ENCODE data around the gene MRPL19. TPM values are rescaled to one million over a fixed set of nuclear protein-coding genes. Genes with fewer than 3 reads are reported as not detected.

Gene MRPL19
- total RNA-seq, 1 experiment from 2014 or later = 65.3 TPM

DNA sequence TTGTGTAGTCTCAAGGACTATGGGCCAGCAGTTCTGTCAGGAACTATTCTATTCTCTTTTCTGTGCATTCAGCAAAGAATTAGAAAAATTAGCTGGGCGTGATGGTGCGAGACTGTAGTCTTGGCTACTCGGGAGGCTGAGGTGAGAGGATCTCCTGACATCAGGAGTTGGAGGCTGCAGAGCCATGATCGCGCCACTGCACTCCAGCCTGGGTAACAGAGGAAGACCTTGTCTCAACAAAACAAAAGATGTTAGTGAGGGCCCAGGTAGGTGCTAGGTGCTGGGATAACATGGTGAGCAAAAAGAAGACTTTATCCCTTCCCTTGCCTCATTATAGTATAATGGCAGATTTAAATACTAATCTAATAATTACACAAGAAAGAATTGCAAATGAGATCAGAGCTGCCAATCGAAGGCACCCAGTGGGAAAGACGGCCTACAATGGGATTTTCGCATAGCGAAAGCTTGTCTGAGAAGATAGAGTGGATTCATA lies 447 bp upstream of the MRPL19 start:
- Histone ChIP-seq H3K4me1 (ENCODE audit: control insufficient read depth in 1 of 2, insufficient read depth in 2 of 2, low read length in 2 of 2) (peaks cover 6 to 14% of the 10 kb centered on the region in 2 experiments; a peak in 3 of 4 replicates), H3K9me3 (ENCODE audit: control insufficient read depth in 1 of 2, insufficient read depth in 1 of 2, low read depth in 1 of 2, low read length in 2 of 2) (no peaks in the 10 kb centered on the region), H3K79me2 (ENCODE audit: insufficient read depth, low read length) (peaks cover 43% of the 10 kb centered on the region), H3K9me2 (ENCODE audit: insufficient read depth) (no peaks in the 10 kb centered on the region), H3K4me2 (ENCODE audit: low read length) (peak overlapping the region; percentile 79), H3K27ac (ENCODE audit: low read depth, low read length) (peak overlapping the region; percentile 82), H3K4me3 (replicated peaks in 1 of 2; ENCODE audit: low read depth in 1 of 2, low read length in 2 of 2) (peak overlapping the region; percentile 73 to 79), H3K27me3 (ENCODE audit: insufficient read depth, low read length) (no peaks in the 10 kb centered on the region), H4K20me1 (ENCODE audit: insufficient read depth) (no peaks in the 10 kb centered on the region), H3K36me3 (ENCODE audit: control insufficient read depth in 1 of 2, insufficient read depth in 2 of 2, low read length in 2 of 2) (peaks cover 8 to 16% of the 10 kb centered on the region in 2 experiments; a peak in 3 of 4 replicates), H3K9ac (ENCODE audit: low read length) (peak overlapping the region; percentile 79), H2AFZ (ENCODE audit: low read depth, low read length, poor library complexity, severe bottlenecking) (peak overlapping the region; percentile 75)
- intact Hi-C loops (cut with micrococcal nuclease) = loop anchor here (2.0 kb wide), 1 partner anchor 65 kb away; the partner anchor contains the start of gene GCFC2
- ChIA-PET CTCF (interaction anchor here (1.0 to 2.4 kb wide), 3 partner anchors 18 to 71 kb away, joined by 3 to 7 read pairs (median 4); no protein-coding TSS in a partner anchor), POLR2A (interaction anchor here (1.0 kb wide), 1 partner anchor 23 kb away, joined by 3 read pairs; no protein-coding TSS in a partner anchor), RAD21 (ENCODE audit: low non-redundant PET in 1 of 2, low total read pairs in 2 of 2, uncharacterized antibody in 2 of 2, unreplicated experiment in 2 of 2) (no interaction called here)
- BruUV-seq (replicated peaks) = no TSS peak
- DNase-seq (ENCODE audit: low read depth, low spot score) (no peak), ATAC-seq (peak; percentile 30)
- TF ChIP-seq SP1 (IDR thresholded peaks at IDR 0.05; ENCODE audit: low read depth) = no peak
- no peak for TF ChIP-seq CTCF (IDR thresholded peaks at IDR 0.05 in 2 of 3, conservative IDR thresholded peaks at IDR 0.05 in 1 of 3; ENCODE audit: borderline replicate concordance in 1 of 3, insufficient read depth in 1 of 3, low read depth in 2 of 3, low read length in 2 of 3)
- no peak for TF ChIP-seq TCF7L2 (IDR thresholded peaks at IDR 0.05; ENCODE audit: borderline replicate concordance, extremely low read depth, insufficient read depth, insufficient read length)

- RAD21 ChIA-PET (ENCODE audit: low non-redundant PET in 1 of 2, low total read pairs in 2 of 2, uncharacterized antibody in 2 of 2, unreplicated experiment in 2 of 2) = no interaction called here
- peak overlapping the region; percentile 79 for H3K4me2 ChIP-seq (ENCODE audit: low read length)
- intact Hi-C loops (cut with micrococcal nuclease) = loop anchor here (2.0 kb wide), 1 partner anchor 63 kb away; the partner anchor contains the start of gene GCFC2
- H4K20me1 ChIP-seq (ENCODE audit: insufficient read depth) = no peaks in the 10 kb centered on the region
- 0 out of 6 replicates have a peak, but pooled peaks of 1 of the 3 experiments have one; percentile 4 for TF ChIP-seq CTCF (IDR thresholded peaks at IDR 0.05 in 2 of 3, conservative IDR thresholded peaks at IDR 0.05 in 1 of 3; ENCODE audit: borderline replicate concordance in 1 of 3, insufficient read depth in 1 of 3, low read depth in 2 of 3, low read length in 2 of 3)
- no peak for TF ChIP-seq ELF1 (IDR thresholded peaks at IDR 0.05; ENCODE audit: borderline replicate concordance, low read depth)
- no peak overlapping the region for H2AFZ ChIP-seq (ENCODE audit: low read depth, low read length, poor library complexity, severe bottlenecking)
- DNase-seq (ENCODE audit: low read depth, low spot score) (no peak), ATAC-seq (no peak)
- H3K9me3 ChIP-seq (ENCODE audit: control insufficient read depth in 1 of 2, insufficient read depth in 1 of 2, low read depth in 1 of 2, low read length in 2 of 2) = no peaks in the 10 kb centered on the region
- no peaks in the 10 kb centered on the region for H3K27me3 ChIP-seq (ENCODE audit: insufficient read depth, low read length)
- no peaks in the 10 kb centered on the region for H3K9me2 ChIP-seq (ENCODE audit: insufficient read depth)
- H3K9ac ChIP-seq (ENCODE audit: low read length) = peak overlapping the region; percentile 79
- POLR2A ChIA-PET = no interaction called here
- peak overlapping the region; percentile 73 to 79 for H3K4me3 ChIP-seq (replicated peaks in 1 of 2; ENCODE audit: low read depth in 1 of 2, low read length in 2 of 2)
- H3K79me2 ChIP-seq (ENCODE audit: insufficient read depth, low read length) = peaks cover 48% of the 10 kb centered on the region
- H3K36me3 ChIP-seq (ENCODE audit: control insufficient read depth in 1 of 2, insufficient read depth in 2 of 2, low read length in 2 of 2) = peaks cover 20 to 26% of the 10 kb centered on the region in 2 experiments; a peak in 3 of 4 replicates
- H3K27ac ChIP-seq (ENCODE audit: low read depth, low read length) = no peak overlapping the region; the same call in 1 of the 2 replicates
- BruUV-seq (replicated peaks) = no TSS peak
- CTCF ChIA-PET = interaction anchor here (1.0 to 1.1 kb wide), 2 partner anchors 20 to 29 kb away, joined by 4 to 5 read pairs; no protein-coding TSS in a partner anchor
- H3K4me1 ChIP-seq (ENCODE audit: control insufficient read depth in 1 of 2, insufficient read depth in 2 of 2, low read length in 2 of 2) = peaks cover 6 to 14% of the 10 kb centered on the region in 2 experiments; a peak in 3 of 4 replicates
Observed at GRCh38 chr2:75647771-75648170, 1.2 kb downstream of the MRPL19 start.

Data from HCT116 (cell line).